Common myeloid progenitor, CD34-positive (primary cell): ENCODE measurements around the gene C6orf118.

Experiments
- CTCF ChIA-PET: fragments of 350-600 bp; sonication (Branson Sonifier 250); formaldehyde crosslinking; loops from one replicate; lab custom pipeline; 2021; ENCODE audit warnings: antibody characterized with exemption; lab: Charles Lee
- POLR2A ChIA-PET: fragments of 350-600 bp; sonication (Branson Sonifier 250); formaldehyde crosslinking; loops from one replicate; lab custom pipeline; 2021; ENCODE audit warnings: antibody characterized with exemption; lab: Charles Lee
- DNase-seq, 3 donors: peaks; one replicate each; pipeline versions ENCODE4 v3.0.0 to v3.0.0-alpha.2; 2013
- H3K27ac ChIP-seq, 2 experiments: 1 replicate in 1 of 2; 2 replicates in 1 of 2; pipeline ENCODE4 v1.7.0; 2013; ENCODE audit warnings: inconsistent platforms in 2 of 2, low read length in 2 of 2, mild to moderate bottlenecking in 2 of 2, low read depth in 1 of 2, moderate library complexity in 1 of 2; ENCODE audit not compliant: severe bottlenecking in 2 of 2, insufficient read depth in 1 of 2, poor library complexity in 1 of 2
- H3K27me3 ChIP-seq, 5 experiments: replicated peaks in 2 of 5; 1 replicate in 3 of 5; 2 replicates in 2 of 5; pipeline versions ENCODE4 v1.6.1 to v1.7.0; 2013; ENCODE audit warnings: low read length in 4 of 5, mild to moderate bottlenecking in 2 of 5, moderate library complexity in 2 of 5, inconsistent platforms in 1 of 5; ENCODE audit not compliant: insufficient read depth in 5 of 5, control insufficient read depth in 4 of 5
- H3K36me3 ChIP-seq, 4 experiments: 1 replicate in 2 of 4; 2 replicates in 2 of 4; pipeline versions ENCODE4 v1.6.1 to v1.7.0; 2013; ENCODE audit warnings: low read length in 3 of 4, control low read depth in 1 of 4, mild to moderate bottlenecking in 1 of 4; ENCODE audit not compliant: control insufficient read depth in 4 of 4, insufficient read depth in 4 of 4
- H3K4me1 ChIP-seq, 4 experiments: 1 replicate in 3 of 4; 2 replicates in 1 of 4; pipeline versions ENCODE4 v1.6.1 to v1.7.1; 2013; ENCODE audit warnings: low read length in 3 of 4, mild to moderate bottlenecking in 3 of 4, control low read depth in 1 of 4, inconsistent platforms in 1 of 4, moderate library complexity in 1 of 4; ENCODE audit not compliant: control insufficient read depth in 4 of 4, insufficient read depth in 4 of 4; ENCODE audit errors: control extremely low read depth in 1 of 4
- H3K4me3 ChIP-seq, 7 experiments: 1 replicate in 4 of 7; 2 replicates in 3 of 7; pipeline versions ENCODE4 v1.5.1 to v1.7.0; 2013; ENCODE audit warnings: mild to moderate bottlenecking in 7 of 7, low read length in 6 of 7, moderate library complexity in 6 of 7, inconsistent platforms in 2 of 7, low read depth in 2 of 7, control low read depth in 1 of 7; ENCODE audit not compliant: insufficient read depth in 4 of 7, control insufficient read depth in 1 of 7; ENCODE audit errors: extremely low read depth in 1 of 7
- H3K9me3 ChIP-seq, 5 experiments: 1 replicate in 4 of 5; 2 replicates in 1 of 5; pipeline versions ENCODE4 v1.6.1 to v1.7.1; 2013; ENCODE audit warnings: low read length in 4 of 5, mild to moderate bottlenecking in 2 of 5, inconsistent platforms in 1 of 5, low read depth in 1 of 5, moderate library complexity in 1 of 5; ENCODE audit not compliant: control insufficient read depth in 4 of 5, insufficient read depth in 2 of 5; ENCODE audit errors: control extremely low read depth in 1 of 5
- WGBS: methylation state at CpG from one replicate; pipeline ENCODE4 v1.1.5; 2013; ENCODE audit not compliant: insufficient coverage; 5-methylcytosine and 5-hydroxymethylcytosine counted together

C6orf118 gene

GRCh38 chr6:165272585-165272984 lies 36.8 kb downstream of the C6orf118 start:
- Histone ChIP-seq H3K4me1 (no peaks in the 10 kb centered on the region), H3K36me3 (no peaks in the 10 kb centered on the region), H3K27me3 (no peaks in the 10 kb centered on the region), H3K4me3 (no peak overlapping the region), H3K27ac (no peak overlapping the region), H3K9me3 (no peaks in the 10 kb centered on the region)
- DNase-seq, result no peak
- WGBS, result 82% methylated on average over 4 of the region's 6 CpGs
- CTCF ChIA-PET, result no interaction called here
- POLR2A ChIA-PET, result no interaction called here

GRCh38 chr6:165268987-165269386 lies 40.4 kb downstream of the C6orf118 start:
- WGBS, result 52% methylated on average over 5 of the region's 7 CpGs
- Histone ChIP-seq H3K4me1 (no peaks in the 10 kb centered on the region), H3K27ac (no peak overlapping the region), H3K4me3 (no peak overlapping the region), H3K36me3 (no peaks in the 10 kb centered on the region), H3K9me3 (no peaks in the 10 kb centered on the region), H3K27me3 (no peaks in the 10 kb centered on the region)
- POLR2A ChIA-PET, result no interaction called here
- CTCF ChIA-PET, result no interaction called here
- no peak for DNase-seq

GRCh38 chr6:165266621-165267020 lies 42.8 kb downstream of the C6orf118 start:
- WGBS, result 100% methylated on average over 1 of the region's 1 CpG
- CTCF ChIA-PET, result no interaction called here
- Histone ChIP-seq H3K27ac (no peak overlapping the region), H3K36me3 (no peaks in the 10 kb centered on the region), H3K27me3 (no peaks in the 10 kb centered on the region), H3K9me3 (peaks cover 0 to 5% (median 0%) of the 10 kb centered on the region in 5 experiments), H3K4me1 (no peaks in the 10 kb centered on the region), H3K4me3 (no peak overlapping the region)
- POLR2A ChIA-PET, result no interaction called here
- no peak for DNase-seq

- peaks cover 0 to 5% (median 0%) of the 10 kb centered on the region in 5 experiments for H3K9me3 ChIP-seq
- DNase-seq, result no peak
- H3K36me3 ChIP-seq, result no peaks in the 10 kb centered on the region
- ChIA-PET POLR2A (no interaction called here), CTCF (no interaction called here)
- H3K27ac ChIP-seq, result no peak overlapping the region
- no peak overlapping the region for H3K4me3 ChIP-seq
- no peaks in the 10 kb centered on the region for H3K27me3 ChIP-seq
- WGBS, result 92% methylated on average over 5 of the region's 5 CpGs
- H3K4me1 ChIP-seq, result no peaks in the 10 kb centered on the region
Observed at GRCh38 chr6:165266191-165266590, 43.2 kb downstream of the C6orf118 start.

GRCh38 chr6:165260462-165260861 lies 48.9 kb downstream of the C6orf118 start:
- Histone ChIP-seq H3K27me3 (no peaks in the 10 kb centered on the region), H3K27ac (no peak overlapping the region), H3K36me3 (no peaks in the 10 kb centered on the region), H3K4me3 (no peak overlapping the region), H3K4me1 (no peaks in the 10 kb centered on the region), H3K9me3 (peaks cover 0 to 11% (median 0%) of the 10 kb centered on the region in 5 experiments)
- ChIA-PET CTCF (interaction anchor here (1.5 kb wide), 1 partner anchor 10 kb away, joined by 3 read pairs; no protein-coding TSS in a partner anchor), POLR2A (no interaction called here)
- DNase-seq, result no peak
- no CpG with 5 or more reads among the region's 2 CpGs for WGBS

- Histone ChIP-seq H3K4me1 (no peaks in the 10 kb centered on the region), H3K36me3 (no peaks in the 10 kb centered on the region), H3K9me3 (no peaks in the 10 kb centered on the region), H3K4me3 (no peak overlapping the region), H3K27ac (no peak overlapping the region), H3K27me3 (no peaks in the 10 kb centered on the region)
- POLR2A ChIA-PET, result no interaction called here
- WGBS, result 88% methylated on average over 3 of the region's 3 CpGs
- CTCF ChIA-PET, result no interaction called here
- DNase-seq, result no peak
Observed at GRCh38 chr6:165249808-165250207, 59.6 kb downstream of the C6orf118 start.

GRCh38 chr6:165245701-165246100 lies 63.7 kb downstream of the C6orf118 start:
- ChIA-PET CTCF (no interaction called here), POLR2A (no interaction called here)
- no peak overlapping the region for H3K4me3 ChIP-seq
- H3K36me3 ChIP-seq, result no peaks in the 10 kb centered on the region
- no peaks in the 10 kb centered on the region for H3K9me3 ChIP-seq
- H3K27ac ChIP-seq, result no peak overlapping the region
- no peaks in the 10 kb centered on the region for H3K4me1 ChIP-seq
- no peaks in the 10 kb centered on the region for H3K27me3 ChIP-seq
- no peak for DNase-seq
- 100% methylated on average over 1 of the region's 2 CpGs for WGBS
